Effector CD8-positive, alpha-beta T cell (primary cell): Measurements from ENCODE around the gene DPM1.

Source experiments
- DNase-seq: peaks from one replicate; lab custom pipeline; 2025; lab: John Stamatoyannopoulos, UW

The DPM1 gene

DNA sequence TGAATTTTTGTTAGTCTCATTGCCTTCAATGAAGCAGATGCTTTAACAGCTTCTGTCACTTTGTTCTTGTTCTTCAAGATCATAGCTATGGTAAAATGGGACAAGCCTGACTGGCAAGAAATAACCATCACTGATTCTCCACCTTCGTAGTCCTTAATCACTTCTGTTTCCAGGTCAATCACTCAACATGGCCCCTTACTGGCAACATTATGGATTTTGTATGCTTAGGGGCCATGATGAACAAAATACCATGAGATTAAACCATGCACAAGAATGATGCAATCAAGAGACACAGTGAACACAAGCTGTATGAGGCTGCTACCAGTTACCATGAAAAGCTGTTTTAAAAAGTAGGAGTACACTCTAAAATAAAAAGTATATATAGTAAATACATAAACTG lies 59.9 kb downstream of the DPM1 start:
- DNase-seq = no peak

DNA sequence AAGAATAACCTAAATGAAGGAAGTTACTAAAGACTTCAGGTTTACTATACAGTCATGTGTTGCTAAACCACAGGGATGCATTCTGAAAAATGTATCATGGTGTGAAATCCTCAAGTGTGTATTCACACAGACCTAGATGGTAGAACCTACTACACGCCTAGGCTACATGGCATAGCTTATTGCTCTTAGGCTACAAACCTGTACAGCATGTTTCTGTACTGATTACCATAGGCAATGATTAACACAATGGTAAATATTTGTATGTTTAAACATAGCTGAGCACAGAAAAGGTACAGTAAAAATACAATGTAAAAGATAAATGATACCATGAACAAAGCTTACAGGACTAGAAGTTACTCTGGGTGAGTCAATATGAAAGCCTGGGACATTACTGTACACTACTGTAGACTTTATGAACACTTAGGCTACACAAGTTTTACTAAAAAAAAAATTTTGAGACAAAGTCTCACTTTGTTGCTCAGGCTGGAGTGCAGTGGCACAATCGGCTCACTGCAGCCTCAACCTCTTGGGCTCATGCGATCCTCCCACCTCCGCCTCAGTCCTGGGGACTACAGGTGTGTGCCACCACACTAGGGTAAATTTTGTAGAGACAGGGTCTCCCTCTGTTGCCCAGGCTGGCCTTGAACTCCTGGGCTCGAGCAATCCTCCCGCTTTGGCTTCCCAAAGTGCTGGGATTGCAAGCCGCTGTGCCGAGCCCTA lies 63.1 kb downstream of the DPM1 start:
- no peak for DNase-seq

DNA sequence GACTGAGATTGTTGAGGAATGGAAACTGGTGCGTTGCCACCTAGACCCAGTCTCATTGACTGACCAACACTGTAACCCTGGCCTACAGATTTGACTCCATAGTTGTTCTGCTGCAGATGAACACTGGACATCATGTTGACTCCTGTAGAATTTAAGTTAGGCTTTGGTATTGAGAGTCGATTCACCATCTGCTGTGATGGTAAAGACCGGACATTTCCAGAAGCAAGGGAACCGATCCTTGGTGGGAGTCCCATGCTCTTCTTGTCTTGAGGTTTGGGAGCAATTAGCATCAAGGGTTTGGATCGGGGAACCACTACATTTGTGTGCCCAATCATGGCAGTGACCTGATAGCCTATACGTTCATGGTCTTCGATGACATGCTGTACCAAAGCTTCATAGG lies 64.7 kb downstream of the DPM1 start:
- DNase-seq = no peak

DNA sequence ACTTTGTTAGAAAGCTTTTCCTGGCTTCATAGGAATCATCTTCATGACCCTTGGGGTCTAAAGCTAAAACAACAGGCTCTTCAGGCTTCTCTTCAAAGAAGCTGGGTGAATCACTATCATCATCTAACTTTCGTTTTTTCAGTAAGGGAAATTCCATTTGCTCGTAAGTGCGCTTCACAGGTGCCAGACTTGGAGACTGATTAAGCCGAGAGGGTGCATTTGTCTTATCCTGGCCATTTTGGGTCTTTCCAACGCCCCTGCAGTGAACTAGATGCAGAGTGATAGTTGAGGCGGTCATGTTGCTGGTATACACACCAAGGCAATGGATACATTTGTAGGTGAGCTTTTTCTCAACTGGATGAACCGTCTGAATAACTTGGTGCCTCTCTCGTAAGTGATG lies 65.9 kb downstream of the DPM1 start:
- DNase-seq = no peak

DNA sequence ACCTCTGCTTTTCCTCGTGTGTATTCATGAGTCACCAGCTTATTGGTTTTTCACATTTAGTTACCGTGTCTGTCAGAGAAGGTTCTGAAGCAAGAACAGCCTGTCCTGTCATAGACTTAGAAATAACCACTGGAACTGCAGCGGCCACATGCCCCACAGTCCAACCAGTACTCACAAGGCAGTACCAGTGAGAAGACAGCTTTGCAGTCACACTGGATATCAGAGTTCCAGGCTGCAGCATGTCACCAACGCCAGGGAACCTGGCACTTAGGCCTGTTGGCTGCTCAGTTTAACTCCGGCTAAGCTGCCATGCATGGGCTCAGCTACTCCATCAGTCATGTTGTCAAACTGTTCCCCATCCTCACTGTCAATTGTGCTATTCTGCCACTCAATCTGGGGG lies 67.2 kb downstream of the DPM1 start:
- DNase-seq = no peak

DNA sequence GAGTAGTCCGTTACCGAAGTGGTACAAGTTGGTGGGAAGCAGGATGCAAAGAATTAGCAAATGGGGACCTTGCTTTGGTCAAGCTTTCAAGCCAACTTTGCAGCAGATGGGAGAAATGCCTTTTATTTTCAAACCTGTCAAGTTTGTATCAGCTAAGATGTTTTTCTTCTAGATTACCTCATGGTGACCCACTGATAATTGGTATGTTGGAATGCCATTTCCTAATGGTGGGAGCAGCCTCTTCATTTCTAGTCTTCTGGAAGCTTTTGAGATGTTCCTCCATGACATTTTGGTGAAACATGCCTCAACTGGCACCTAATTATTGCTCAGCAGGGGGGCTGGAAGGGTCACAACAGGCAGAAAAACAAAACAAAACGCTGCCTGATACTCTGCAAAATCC lies 70.8 kb downstream of the DPM1 start:
- DNase-seq = no peak

DNA sequence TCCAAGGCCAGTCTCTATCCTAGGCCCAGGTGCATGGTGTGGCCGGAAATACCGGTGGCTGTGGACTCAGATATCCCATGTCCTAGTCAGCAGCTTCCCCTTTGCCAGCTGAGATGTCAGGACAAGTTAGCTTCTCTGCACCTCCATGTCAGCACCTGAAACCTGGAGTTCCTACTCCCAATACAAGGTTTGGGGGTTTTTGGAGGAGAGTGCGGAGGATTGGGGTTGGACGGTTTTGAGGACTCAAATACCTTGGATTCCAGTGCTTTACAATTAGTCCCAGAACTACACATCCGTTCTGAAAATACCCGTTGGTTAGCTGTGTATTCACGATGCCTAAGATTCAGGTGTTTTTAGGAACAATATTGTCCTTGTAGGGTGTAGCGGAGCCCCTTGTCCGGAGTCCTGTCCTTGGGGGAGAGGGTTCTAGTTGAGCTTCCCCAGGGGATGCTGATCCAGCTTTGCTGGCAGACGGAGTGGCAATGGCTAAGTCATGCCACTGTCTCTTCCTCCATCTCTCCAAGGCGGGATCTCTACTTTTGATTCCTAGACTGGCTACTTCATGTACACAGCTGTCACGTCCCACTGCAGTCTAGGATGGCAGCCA lies 72.0 kb downstream of the DPM1 start:
- DNase-seq = no peak

DNA sequence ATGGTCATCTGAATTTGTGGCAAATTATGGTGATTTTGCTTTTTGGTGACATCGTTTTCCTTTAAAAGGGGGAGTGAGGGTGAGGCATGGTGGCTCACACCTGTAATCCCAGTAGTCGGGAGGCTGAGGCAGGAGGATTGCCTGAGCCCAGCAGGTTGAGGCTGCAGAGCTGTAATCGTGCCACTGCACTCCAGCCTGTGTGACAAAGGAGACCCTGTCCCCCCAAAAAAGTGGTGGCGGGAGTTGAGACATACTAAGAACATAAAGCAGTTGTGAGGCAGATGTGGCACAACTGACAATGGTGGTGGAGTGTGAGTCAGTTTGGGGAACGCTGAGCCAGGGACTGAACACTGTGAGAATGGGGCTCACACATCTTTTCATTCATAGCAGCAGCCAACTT lies 72.6 kb downstream of the DPM1 start:
- no peak for DNase-seq

DNA sequence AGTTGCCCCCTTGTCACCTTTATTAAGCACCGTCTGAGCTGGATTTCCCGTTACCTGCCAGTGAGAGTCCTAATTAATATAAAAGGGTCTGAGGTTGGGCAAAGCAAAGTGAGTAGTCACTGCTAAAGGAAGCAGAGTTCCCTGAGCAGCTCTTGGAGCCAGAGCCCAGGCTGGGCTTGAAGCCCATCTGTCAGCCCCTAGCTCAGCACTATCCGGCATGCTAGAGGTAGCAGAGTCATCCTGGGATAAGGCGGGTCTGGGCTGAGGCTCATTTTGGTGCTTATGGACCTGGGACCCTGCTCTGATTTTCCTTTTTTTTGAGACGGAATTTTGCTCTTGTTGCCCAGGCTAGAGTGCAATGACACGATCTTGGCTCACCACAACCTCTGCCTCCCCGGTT lies 73.3 kb downstream of the DPM1 start:
- DNase-seq = no peak
